DMS53 (cell line): Measurements from ENCODE around the gene UNC79.
"Not testable (repeated sequence)": the region's sequence is repeated elsewhere in the genome, so short reads cannot be mapped to it uniquely, and the experiment has no call there.

Experiments used
- DNase-seq: peaks from one replicate; lab custom pipeline; 2025; lab: John Stamatoyannopoulos, UW

UNC79 gene

DNA sequence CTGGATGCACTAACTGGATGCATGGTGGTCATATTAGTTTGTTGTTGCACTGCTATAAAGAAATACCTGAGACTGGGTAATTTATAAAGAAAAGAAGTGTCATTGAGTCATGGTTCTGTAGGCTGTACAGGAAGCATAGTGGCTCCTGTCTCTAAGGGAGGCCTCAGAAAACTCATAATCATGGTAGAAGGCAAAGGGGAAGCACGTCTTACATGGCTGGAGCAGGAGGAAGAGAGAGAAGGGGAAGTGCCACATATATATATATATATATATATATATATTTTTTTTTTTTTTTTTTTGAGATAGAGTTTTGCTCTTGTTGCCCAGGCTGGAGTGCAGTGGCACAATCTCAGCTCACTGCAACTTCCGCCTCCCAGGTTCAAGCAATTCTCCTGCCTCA, 62.9 kb downstream of the UNC79 start:
- DNase-seq, result not testable (repeated sequence)

DNA sequence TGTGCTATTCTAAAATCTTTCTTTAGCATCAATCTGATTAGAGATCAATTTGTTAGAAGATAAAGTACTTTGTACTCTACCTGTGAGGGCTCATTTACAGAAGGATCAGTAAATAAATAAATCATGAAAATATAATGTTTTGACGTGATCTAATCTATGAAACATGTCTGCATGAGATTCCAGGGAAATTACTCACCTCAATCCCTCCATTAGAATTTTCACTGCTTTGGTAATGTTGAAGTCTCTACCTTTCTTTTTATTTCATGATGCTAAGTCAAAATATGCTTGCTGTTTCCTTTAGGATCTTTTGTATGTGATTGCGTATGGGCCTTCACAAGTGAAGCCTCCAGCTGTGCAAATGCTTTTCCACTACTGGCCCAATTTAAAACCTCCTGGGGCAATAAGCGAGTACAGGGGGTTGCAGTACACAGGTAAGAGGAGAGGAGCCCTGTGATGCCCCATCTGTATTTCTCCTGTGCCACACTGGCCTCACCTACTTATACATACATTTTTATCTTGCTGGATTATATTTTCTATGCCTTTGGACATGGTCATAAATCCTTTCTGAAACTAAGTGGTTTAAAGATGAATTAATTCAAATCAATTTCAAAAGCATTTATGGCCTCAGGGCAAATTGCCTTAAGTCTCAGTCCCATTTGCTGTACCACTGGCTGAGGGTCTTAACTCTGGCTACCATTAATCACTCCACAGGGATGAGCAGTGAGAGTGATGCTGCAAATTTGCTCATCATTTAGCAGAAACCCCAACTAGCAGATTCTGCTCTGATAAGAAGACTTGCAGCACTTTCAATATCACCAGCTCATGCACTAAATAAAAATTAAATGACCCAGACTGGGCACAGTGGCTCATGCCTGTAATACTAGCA, 66.4 kb downstream of the UNC79 start:
- no peak for DNase-seq

DNA sequence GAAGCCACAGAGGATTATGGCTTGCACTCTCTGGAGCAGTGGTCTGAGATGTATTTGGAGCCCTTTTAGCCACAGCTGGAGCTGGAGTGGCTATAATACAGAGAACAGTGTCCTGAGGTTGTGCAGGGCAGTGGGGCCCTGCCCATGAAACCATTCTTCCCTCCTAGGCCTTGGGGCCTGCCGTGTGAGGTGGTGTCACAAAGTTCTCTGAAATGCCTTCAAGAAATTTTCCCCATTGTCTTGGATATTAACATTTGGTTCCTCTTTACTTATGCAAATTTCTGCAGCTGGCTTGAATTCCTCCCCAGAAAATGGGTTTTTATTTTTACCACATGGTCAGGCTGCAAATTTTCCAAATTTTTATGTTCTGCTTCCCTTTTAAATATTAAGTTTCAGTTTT, 79.3 kb downstream of the UNC79 start:
- DNase-seq, result no peak

DNA sequence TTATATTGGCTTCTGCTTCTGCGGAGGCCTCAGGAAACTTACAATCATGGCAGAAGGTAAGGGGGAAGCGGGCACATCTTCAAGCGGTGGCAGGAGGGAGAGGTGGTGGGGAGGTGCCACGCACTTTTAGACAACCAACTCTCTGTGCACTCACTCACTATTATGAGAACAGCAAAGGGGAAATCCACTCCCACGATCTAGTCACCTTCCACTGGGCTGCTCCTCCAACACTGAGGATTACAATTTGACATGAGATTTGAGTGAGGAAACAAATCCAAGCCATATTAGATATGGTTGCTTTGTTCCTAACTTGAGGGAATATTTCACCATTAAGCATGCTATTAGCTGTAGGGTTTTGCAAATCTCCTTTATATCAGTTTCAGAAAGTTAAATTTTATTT, 80.3 kb downstream of the UNC79 start:
- DNase-seq, result no peak

DNA sequence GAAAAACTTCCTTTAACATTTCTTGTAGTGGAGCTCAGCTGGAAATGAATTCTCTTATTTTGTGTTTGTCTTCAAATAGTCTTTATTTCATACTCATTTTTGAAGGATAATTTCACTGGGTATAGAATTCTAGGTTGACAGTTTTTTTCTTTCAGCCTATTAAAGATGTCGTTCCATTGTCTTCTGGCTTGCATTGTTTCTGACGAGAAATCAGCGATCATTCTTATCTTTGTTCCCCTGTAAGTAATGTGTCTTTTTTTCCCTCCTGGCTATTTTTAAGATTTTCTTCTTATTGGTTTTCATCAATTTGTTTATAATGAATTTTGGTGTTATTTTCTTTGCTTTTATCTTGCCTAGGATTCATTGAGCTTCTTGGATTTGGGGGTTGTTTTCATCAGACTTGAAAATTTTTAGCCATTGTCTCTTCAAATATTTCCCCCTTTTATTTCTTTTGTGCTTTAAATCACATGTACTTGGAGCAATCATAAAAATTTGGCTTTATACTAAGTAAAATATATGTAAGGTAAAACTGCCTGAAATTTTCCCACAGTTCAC, 89.4 kb downstream of the UNC79 start:
- peak; percentile 10 for DNase-seq

DNA sequence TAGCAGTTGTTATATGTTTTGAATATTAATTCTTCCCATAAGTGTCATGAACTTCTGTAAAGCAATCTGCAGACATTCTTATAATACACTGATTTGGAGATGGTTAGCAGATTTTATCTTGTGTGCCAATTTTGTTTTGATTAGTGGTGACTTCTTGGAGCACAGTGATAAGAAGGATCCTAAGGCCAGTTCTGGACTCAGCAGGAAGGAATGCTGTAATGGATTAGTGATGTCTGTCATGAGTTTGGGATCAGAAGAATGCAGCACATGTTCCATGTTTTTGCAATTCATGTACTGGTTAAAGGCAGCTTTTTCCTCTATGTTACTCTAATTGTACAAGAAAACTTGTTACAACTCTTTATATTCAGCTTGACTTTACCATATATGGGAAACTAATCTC, 91.5 kb downstream of the UNC79 start:
- no peak for DNase-seq

DNA sequence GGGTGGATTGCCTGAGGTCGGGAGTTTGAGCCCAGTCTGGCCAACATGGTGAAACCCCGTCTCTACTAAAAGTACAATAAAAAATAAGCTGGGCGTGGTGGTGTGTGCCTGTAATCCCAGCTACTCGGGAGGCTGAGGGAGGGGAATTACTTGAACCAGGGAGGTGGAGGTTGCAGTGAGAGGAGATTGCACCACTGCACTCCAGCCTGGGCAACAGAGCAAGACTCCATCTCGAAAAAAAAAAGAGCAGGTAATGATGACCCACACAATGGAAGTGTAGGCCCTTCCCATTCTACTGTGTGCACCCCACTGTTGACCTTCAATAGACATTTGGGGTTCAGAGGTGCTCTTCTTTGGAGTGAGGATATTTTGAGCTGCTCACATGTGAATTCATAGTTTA, 94.5 kb downstream of the UNC79 start:
- DNase-seq, result not testable (repeated sequence)

DNA sequence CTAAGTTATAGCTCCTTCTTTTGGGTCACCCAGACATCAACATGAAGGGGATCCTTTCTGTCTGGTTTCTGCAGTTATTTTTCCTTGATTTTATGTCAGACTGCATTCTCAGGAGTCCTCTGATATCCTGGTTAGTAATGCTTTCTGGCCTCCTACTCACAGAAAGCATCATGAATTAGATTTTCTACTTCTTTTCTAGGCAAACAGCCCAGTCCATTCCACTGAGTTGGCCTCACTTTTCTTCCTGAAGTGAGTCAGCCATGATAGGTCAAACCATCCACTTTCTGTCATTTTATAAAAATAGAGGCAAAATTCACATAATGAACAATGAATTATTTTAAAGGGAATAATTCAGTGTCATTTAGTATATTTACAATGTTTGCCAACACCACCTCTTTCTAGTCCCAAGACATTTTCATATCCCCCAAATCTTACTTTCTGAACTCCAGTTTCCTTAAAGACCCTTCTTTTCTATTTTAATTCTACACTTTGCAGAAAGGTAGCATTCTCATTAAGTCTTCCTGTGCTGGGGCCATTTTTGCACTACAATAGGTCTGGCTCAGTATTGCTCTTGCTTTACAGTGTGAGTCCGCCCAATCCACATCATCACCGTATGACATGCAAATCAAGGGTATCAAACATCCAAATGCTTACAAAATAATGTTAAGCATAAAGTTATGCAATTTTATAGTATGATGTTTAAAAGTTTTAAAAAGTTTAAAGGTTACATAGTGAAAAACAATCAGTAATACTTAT, 95.1 kb downstream of the UNC79 start:
- DNase-seq, result no peak

DNA sequence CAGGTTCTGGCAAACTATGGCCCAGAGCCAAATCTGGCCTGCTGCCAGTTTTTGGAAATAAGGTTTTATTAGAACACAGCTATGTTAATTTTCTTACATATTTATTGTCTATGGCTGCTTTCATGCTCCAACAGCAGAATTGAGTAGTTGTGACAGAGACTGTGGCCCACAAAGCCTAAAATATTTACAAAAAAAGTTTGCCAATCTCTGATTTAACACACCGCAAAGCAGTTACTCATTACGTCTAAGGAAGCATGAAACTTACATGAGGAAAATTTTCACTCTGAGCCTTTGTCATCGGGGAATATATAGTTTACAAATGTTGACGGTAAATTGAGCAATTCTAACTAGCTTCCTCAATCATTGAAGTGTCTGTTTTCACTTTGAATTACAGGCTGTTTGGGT, 96.5 kb downstream of the UNC79 start:
- DNase-seq, result no peak

DNA sequence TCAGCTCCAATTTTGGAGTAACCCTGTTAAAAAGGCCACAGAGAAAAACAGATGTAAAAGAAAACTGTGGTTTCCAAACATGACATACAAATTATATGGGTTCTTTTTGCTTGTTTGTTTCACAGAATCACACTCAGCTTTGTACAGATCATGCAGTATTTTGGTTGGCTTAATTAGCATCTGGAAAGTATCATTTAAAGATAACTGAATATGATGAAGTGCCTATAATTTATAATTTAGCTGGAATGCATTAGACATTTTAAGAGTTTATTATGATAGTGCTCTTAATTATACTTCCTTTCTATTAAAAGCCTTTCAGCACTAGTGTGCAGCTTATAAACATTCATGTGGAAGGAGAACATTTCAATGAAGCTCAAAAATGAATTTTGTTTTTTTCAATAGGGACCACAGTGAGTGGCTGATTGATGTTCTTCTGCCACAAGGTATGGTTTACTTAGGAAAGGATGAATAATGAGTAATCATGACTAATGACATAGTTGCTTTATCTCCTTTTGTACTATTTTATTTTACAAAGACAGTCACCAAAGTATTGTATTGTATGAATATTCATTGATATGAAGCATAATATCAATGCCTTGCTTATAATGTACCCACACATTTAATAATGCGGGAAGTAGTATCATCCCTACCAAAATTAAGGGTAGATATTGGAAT, 98.3 kb downstream of the UNC79 start:
- no peak for DNase-seq

DNA sequence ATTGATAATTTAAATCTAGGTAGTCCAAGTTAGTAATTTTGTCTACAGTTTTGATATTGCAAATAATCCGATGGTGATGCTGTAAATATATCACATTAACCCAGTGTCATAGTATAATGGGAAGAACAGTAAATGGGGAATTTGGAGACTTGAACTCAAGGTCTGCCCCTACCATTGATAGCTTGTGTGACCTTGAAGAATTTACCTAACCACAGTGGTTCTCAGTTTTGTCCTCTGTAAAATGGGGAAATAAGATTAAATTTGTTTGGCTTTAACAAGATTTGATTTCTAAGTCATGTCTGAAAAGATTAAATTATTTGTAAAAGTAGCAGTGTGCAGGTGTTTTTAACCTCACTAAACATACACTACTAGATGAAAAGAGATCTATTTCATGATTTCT, 100.9 kb downstream of the UNC79 start:
- no peak for DNase-seq

DNA sequence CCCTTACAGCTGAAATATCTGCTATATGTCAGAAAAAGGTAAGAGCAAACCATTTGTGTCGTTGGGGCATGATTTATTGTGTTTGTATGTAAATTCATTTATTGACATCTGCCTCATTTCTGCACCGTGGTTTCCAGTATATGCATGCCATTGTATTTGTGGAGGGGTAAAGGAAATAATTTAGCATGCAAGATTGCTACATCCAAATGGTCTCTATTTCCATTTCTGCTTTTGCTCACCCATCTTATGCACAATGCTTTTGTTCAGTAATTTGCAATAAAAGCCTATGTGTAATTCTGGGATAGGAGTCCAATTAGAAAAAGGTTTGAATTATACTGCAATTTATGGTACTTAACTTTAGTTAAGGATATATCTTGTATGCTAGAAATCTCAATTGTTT, 101.8 kb downstream of the UNC79 start:
- DNase-seq, result no peak

DNA sequence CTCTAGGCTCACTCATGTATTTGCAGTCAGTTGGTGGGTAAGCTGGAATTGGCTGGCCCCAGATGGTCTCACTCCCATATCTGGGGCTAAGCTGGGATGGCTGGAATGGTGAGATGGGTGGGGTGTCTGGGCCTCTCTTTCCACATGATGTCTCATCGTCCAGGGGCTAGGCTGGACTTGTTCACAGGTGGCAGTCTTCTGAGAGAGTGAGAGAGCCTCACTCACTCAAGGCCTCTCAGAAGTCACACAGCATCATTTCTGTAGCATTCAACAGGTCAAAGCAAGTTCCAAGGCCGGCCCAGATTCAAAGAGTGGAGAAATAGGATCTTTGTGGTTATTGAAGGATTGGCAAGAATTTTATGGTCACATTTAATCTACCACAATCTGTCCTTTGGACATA, 102.7 kb downstream of the UNC79 start:
- no peak for DNase-seq

DNA sequence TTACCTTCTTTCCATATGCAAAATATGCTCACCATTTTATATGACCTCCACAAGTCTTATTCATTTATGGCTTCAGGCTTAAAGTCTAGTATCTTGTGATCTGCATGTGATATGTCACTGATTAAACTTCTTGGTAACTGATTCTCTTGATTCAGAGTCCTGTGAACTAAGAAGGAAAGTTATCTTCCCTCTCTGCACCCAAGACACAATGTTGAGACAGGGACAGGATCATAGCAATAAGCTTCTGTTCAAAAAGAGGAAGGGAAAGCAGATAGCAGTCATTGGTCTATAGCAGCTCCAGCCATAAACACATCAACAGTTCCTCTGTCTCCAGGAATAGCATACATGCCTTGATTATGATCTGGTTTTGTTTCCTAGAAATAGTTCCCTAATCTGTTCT, 103.1 kb downstream of the UNC79 start:
- no peak for DNase-seq

DNA sequence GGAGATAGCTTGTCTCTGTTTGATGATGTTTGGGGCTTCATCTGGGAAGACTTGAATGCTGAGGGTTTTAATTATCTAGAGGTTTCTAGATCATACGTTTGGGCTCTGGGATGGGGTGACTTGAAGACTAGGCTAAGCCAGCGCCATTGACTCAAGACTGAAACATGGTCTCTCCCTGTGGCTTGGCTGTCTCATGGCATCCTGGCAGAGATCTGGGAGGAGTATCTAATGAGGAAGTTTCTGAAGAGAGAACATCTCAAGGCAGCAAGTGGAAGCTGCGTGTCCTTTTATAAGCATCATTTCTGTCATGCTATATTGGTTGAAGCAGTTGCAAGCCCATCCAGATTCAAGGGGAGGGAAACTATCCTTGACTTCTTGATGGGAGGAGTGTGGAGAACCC, 104.8 kb downstream of the UNC79 start:
- no peak for DNase-seq

DNA sequence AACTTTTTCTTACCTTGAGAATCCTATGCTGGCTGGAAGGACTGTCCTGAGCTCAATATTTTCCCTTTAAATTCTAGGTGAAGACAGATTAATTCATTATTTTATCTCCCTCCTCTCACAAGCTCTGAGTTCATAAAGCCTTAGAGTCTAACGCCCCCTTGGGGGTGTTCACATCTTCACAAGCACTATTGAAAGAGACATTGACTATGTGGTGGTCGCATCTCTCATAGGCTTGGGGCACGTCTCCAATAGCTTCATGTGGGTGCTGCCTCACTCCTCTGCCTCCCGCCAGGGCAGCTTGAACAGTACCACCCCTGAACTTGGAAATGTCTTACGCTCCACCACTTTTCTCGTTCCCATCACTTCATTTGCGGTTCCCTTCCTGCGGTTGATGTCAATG, 106.2 kb downstream of the UNC79 start:
- no peak for DNase-seq

DNA sequence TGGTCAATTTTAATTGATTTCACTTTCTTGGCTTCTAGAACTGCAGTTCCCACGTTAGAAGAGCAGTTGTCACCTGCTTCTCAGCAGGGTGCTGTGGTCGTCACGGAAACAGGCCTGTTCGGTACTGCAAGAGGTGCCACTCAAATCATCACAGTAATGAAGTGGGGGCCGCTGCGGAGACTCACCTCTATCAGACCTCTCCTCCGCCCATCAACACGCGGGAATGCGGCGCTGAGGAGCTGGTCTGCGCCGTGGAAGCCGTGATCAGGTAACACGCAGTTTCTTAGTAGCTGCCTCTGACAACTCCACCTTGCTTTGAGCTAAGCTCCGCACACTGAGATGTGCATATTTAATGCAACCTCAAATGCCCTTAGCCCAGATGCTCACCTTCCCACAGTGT, 107.2 kb downstream of the UNC79 start:
- DNase-seq, result peak; percentile 20

DNA sequence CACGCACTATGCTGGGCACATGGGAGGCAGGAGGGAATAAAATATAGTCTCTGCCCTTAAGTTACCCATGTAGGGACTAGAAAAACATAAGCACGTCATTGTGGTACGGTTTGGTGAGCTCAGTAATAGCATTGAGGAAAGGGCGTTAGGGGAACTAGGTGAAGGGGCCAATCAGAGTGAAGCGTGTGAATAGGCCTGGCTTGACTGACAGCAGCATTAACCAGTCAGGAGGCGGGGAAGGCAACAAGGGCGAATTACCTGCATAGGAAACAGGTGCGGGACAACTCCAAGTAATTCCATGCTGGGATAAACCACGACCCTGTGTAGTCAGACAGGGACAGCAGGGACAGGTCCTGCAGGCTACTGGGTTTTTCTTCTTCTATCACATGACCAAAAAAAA, 107.7 kb downstream of the UNC79 start:
- DNase-seq, result peak; percentile 50

DNA sequence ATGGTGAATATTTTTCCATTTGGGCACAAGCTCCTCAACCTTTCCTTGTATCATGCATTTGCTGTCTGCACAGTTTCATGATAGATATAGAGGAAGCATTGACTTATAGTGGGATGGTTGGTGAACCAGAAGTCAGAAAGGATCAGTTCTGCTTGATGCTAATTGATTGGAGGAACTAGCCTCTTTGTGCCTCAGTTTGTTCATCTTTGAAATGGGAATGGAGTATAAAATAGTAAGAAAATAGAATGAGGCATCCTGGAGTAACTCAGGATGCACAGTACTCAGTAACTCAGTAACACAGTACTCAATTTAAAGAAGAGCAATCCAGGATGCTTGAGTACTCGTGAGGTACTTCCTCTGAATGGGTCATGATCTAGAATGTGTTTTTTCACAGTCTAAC, 109.5 kb downstream of the UNC79 start:
- no peak for DNase-seq

DNA sequence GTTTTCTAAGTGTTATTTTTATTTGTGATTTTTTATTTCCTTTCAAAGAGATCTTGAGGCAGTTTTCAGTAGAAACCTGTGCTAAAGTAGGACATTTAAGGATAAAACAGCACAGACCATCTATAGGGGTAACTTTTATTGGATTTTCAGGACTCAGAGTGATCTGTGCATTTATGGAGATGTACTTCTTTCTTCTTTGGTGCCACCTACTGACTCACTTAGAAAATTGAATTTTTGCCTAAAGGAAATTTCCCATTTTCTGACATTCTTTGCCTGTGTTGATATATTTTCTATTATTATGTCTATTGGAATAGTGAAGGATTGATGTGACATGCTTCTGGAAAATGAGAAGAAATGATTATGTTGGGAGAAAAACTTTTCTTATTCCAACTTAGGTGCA, 113.0 kb downstream of the UNC79 start:
- DNase-seq, result peak; percentile 43

DNA sequence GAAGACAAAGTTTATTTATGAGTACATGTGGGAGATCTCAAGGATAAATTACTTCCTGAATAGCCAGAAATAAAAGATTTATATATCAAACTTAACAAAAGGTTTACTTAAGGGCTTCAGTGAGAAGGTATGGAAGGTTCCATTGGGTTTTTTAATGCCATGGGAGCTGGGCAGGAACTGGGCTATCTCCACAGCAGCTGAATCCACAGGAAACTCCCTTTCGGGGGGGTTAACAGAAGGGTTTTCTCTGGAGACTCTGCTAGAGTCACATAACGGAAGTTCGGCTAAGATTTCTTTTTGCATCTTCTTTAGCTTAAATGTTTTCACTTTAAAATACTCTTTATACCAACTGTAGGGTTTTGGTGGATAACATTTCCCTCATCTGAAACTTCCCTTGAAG, 113.5 kb downstream of the UNC79 start:
- no peak for DNase-seq

DNA sequence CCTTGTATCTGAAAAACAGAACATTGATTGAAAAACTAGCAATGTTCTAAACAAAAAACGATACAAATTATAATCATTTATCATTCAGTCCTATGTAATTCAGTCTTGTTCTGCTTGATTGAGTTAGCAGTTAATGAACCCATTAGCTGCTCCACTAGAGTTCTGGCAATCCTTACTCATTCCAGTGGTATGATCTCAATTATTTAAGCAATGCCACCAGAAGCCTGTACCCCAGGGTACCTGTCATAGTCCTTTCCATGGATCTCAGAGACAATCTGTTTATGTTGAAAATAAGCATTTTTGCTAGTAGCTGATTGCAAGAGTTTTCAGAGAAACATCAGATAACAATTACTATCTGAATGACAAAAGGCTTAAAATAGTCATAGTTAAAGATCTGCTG, 115.9 kb downstream of the UNC79 start:
- DNase-seq, result no peak
